ENCODE results near the gene PCDH1. TPM values are rescaled to one million over a fixed set of nuclear protein-coding genes. Genes with fewer than 3 reads are reported as not detected.

PCDH1 gene
- total and polyA plus RNA-seq, 2 of the 13 experiments (the other 11 are each of a cell fraction or from before 2014, with no cell fraction given) = 0.11 to 0.83 TPM

DNA sequence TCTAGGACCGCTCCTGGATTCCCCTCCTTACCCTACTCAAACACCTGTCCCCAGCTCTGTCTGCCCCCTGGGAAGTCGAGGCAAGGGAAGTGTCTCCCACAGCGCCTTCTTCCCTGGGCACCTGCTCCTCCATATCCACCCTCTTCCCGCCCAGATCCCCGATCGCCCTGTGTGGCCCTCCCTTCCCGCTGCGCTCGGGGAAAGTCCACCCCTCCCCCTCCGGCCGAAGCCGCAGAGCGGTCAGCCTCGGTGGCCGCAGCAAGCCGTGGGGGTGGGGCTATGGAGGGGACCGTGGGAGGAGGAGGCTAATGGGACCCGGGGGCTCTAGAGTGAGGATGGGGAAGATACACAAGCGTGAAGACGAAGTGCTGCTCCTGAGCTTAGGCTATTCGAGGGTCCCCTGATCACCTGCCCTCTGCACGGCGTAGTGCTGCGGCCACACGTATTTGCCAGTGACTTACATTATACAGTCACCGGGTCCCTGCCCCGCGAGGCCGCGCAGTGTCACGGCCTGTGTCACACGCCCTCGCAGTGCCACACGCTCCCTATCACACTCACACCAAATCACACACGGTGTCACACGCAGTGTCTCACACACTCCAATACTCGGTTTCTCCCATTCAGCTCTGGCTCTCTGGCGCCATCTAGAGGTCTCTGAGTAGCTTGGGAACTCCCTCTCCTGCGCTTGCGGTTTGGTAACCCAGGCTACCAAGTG lies 658 bp upstream of the PCDH1 start (continued):
- TF ChIP-seq, protein P1, sequence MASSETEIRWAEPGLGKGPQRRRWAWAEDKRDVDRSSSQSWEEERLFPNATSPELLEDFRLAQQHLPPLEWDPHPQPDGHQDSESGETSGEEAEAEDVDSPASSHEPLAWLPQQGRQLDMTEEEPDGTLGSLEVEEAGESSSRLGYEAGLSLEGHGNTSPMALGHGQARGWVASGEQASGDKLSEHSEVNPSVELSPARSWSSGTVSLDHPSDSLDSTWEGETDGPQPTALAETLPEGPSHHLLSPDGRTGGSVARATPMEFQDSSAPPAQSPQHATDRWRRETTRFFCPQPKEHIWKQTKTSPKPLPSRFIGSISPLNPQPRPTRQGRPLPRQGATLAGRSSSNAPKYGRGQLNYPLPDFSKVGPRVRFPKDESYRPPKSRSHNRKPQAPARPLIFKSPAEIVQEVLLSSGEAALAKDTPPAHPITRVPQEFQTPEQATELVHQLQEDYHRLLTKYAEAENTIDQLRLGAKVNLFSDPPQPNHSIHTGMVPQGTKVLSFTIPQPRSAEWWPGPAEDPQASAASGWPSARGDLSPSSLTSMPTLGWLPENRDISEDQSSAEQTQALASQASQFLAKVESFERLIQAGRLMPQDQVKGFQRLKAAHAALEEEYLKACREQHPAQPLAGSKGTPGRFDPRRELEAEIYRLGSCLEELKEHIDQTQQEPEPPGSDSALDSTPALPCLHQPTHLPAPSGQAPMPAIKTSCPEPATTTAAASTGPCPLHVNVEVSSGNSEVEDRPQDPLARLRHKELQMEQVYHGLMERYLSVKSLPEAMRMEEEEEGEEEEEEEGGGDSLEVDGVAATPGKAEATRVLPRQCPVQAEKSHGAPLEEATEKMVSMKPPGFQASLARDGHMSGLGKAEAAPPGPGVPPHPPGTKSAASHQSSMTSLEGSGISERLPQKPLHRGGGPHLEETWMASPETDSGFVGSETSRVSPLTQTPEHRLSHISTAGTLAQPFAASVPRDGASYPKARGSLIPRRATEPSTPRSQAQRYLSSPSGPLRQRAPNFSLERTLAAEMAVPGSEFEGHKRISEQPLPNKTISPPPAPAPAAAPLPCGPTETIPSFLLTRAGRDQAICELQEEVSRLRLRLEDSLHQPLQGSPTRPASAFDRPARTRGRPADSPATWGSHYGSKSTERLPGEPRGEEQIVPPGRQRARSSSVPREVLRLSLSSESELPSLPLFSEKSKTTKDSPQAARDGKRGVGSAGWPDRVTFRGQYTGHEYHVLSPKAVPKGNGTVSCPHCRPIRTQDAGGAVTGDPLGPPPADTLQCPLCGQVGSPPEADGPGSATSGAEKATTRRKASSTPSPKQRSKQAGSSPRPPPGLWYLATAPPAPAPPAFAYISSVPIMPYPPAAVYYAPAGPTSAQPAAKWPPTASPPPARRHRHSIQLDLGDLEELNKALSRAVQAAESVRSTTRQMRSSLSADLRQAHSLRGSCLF (CRISPR knock-in tag; IDR thresholded peaks at IDR 0.05; ENCODE audit: borderline replicate concordance) = no peak
- TF ChIP-seq, protein P2, sequence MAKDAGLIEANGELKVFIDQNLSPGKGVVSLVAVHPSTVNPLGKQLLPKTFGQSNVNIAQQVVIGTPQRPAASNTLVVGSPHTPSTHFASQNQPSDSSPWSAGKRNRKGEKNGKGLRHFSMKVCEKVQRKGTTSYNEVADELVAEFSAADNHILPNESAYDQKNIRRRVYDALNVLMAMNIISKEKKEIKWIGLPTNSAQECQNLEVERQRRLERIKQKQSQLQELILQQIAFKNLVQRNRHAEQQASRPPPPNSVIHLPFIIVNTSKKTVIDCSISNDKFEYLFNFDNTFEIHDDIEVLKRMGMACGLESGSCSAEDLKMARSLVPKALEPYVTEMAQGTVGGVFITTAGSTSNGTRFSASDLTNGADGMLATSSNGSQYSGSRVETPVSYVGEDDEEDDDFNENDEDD (CRISPR knock-in tag; IDR thresholded peaks at IDR 0.05; ENCODE audit: borderline replicate concordance) = 0 out of 2 replicates have a peak, but pooled peaks have one; percentile 11
- TF ChIP-seq ZNF292 (CRISPR knock-in tag; IDR thresholded peaks at IDR 0.05; ENCODE audit: borderline replicate concordance, low read depth) = 0 out of 2 replicates have a peak, but pooled peaks have one; percentile 18
- TF ChIP-seq ZC3H13 (CRISPR knock-in tag; IDR thresholded peaks at IDR 0.05) = no peak
- TF ChIP-seq, protein P3, sequence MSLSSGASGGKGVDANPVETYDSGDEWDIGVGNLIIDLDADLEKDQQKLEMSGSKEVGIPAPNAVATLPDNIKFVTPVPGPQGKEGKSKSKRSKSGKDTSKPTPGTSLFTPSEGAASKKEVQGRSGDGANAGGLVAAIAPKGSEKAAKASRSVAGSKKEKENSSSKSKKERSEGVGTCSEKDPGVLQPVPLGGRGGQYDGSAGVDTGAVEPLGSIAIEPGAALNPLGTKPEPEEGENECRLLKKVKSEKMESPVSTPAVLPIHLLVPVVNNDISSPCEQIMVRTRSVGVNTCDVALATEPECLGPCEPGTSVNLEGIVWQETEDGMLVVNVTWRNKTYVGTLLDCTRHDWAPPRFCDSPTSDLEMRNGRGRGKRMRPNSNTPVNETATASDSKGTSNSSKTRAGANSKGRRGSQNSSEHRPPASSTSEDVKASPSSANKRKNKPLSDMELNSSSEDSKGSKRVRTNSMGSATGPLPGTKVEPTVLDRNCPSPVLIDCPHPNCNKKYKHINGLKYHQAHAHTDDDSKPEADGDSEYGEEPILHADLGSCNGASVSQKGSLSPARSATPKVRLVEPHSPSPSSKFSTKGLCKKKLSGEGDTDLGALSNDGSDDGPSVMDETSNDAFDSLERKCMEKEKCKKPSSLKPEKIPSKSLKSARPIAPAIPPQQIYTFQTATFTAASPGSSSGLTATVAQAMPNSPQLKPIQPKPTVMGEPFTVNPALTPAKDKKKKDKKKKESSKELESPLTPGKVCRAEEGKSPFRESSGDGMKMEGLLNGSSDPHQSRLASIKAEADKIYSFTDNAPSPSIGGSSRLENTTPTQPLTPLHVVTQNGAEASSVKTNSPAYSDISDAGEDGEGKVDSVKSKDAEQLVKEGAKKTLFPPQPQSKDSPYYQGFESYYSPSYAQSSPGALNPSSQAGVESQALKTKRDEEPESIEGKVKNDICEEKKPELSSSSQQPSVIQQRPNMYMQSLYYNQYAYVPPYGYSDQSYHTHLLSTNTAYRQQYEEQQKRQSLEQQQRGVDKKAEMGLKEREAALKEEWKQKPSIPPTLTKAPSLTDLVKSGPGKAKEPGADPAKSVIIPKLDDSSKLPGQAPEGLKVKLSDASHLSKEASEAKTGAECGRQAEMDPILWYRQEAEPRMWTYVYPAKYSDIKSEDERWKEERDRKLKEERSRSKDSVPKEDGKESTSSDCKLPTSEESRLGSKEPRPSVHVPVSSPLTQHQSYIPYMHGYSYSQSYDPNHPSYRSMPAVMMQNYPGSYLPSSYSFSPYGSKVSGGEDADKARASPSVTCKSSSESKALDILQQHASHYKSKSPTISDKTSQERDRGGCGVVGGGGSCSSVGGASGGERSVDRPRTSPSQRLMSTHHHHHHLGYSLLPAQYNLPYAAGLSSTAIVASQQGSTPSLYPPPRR (CRISPR knock-in tag; IDR thresholded peaks at IDR 0.05; ENCODE audit: borderline replicate concordance) = 0 out of 2 replicates have a peak, but pooled peaks have one; percentile 28
- no peak for TF ChIP-seq RARA (CRISPR knock-in tag; IDR thresholded peaks at IDR 0.05)
- TF ChIP-seq KLF16 (CRISPR knock-in tag; IDR thresholded peaks at IDR 0.05) = 0 out of 4 replicates have a peak, but pooled peaks of 1 of the 2 experiments have one; percentile 43
- TF ChIP-seq NFYC (CRISPR knock-in tag; IDR thresholded peaks at IDR 0.05) = no peak
